GM12878 (cell line): Measurements from ENCODE around the gene NFATC1. TPM values are rescaled to one million over a fixed set of nuclear protein-coding genes. Genes with fewer than 3 reads are reported as not detected.

Experiments
- CHD4 ChIP-seq: fragments of 200-600 bp; sonication (generic); IDR thresholded peaks from 2 replicates; pipeline ENCODE4 v1.6.1; 2016; ENCODE audit warnings: mild to moderate bottlenecking
- EED ChIP-seq: sonication (generic); IDR thresholded peaks from 2 replicates; pipeline ENCODE4 v1.6.1; 2016; ENCODE audit warnings: antibody characterized with exemption, low read depth
- EGR1 ChIP-seq, 2 experiments: IDR thresholded peaks; 1 replicate in 1 of 2; 2 replicates in 1 of 2; pipeline ENCODE4 v1.6.1; 2011 to 2012; ENCODE audit warnings: low read depth in 2 of 2, low read length in 2 of 2, borderline replicate concordance in 1 of 2, mild to moderate bottlenecking in 1 of 2, moderate library complexity in 1 of 2
- ETV6 ChIP-seq, 2 experiments: fragments of 450-650 bp in 1 of 2; IDR thresholded peaks in 1 of 2; conservative IDR thresholded peaks in 1 of 2; 2 replicates each; pipeline ENCODE4 v1.6.1; 2014; ENCODE audit warnings: antibody characterized with exemption in 1 of 2, borderline replicate concordance in 1 of 2, low read depth in 1 of 2, mild to moderate bottlenecking in 1 of 2, moderate library complexity in 1 of 2
- HDAC2 ChIP-seq: fragments of 200-600 bp; sonication (generic); IDR thresholded peaks from 2 replicates; pipeline ENCODE4 v1.6.1; 2017
- IKZF1 ChIP-seq: fragments of 450-650 bp; conservative IDR thresholded peaks from 2 replicates; pipeline ENCODE4 v1.6.1; 2017; ENCODE audit warnings: antibody characterized with exemption, mild to moderate bottlenecking
- IKZF2 ChIP-seq, 2 experiments: fragments of 450-650 bp; IDR thresholded peaks; 2 replicates each; pipeline ENCODE4 v1.6.1; 2017; ENCODE audit warnings: mild to moderate bottlenecking in 2 of 2, moderate library complexity in 2 of 2
- NR2C1 ChIP-seq: fragments of 450-650 bp; IDR thresholded peaks from 2 replicates; pipeline ENCODE4 v1.6.1; 2017; ENCODE audit warnings: antibody characterized with exemption, mild to moderate bottlenecking, moderate library complexity
- NRF1 ChIP-seq: conservative IDR thresholded peaks from 2 replicates; pipeline ENCODE4 v1.6.1; 2011; ENCODE audit warnings: mild to moderate bottlenecking, low read depth, low read length, improper control_type of control experiment
- POLR2A ChIP-seq: IDR thresholded peaks from 2 replicates; pipeline ENCODE4 v1.6.1; 2011; ENCODE audit warnings: low read depth, mild to moderate bottlenecking, low read length
- POU2F2 ChIP-seq: IDR thresholded peaks from 3 replicates; pipeline ENCODE4 v1.6.1; 2011; ENCODE audit warnings: low read depth, mild to moderate bottlenecking, low read length, borderline replicate concordance
- RAD51 ChIP-seq: fragments of 450-650 bp; IDR thresholded peaks from 2 replicates; pipeline ENCODE4 v1.6.1; 2016; ENCODE audit warnings: moderate library complexity, mild to moderate bottlenecking, inconsistent platforms
- SMAD1 ChIP-seq: fragments of 450-650 bp; IDR thresholded peaks from 2 replicates; pipeline ENCODE4 v1.6.1; 2018; ENCODE audit warnings: mild to moderate bottlenecking, low read depth; ENCODE audit not compliant: partially characterized antibody
- YY1 ChIP-seq: IDR thresholded peaks from 2 replicates; pipeline ENCODE4 v1.6.1; 2011; ENCODE audit warnings: low read depth, mild to moderate bottlenecking, low read length
- polyA plus RNA-seq, 11 experiments: library from polyadenylated mRNA; depleted of rRNA in 4 of 11; unstranded in 6 of 11; stranded (reverse) in 5 of 11; fragments of >200 nt; fragmentation: Nextera tagmentation in 4 of 11; fragmentation: Illumina TruSeq in 1 of 11; extraction: Ambion mirVana in 4 of 11; extraction: Trizol in 1 of 11; gene quantifications; 1 replicate in 1 of 11; 2 replicates in 10 of 11; pipeline versions ENCODE4 v1.2.1 to v1.2.3, GENCODE V29; 2011 to 2016; ENCODE audit warnings: inconsistent platforms in 2 of 11, missing spikeins in 2 of 11, low read depth in 1 of 11
- total RNA-seq, 4 experiments: library from RNA; depleted of rRNA in 3 of 4; stranded (reverse); fragments of >200 nt in 3 of 4; fragmentation: Illumina TruSeq in 1 of 4; extraction: Trizol in 1 of 4; gene quantifications; 2 replicates each; pipeline versions ENCODE4 v1.2.1 to v1.2.3, GENCODE V29; 2013 to 2021
- TF ChIP-seq, protein P1 (sequence below): fragments of 450-650 bp; IDR thresholded peaks from 2 replicates; pipeline ENCODE4 v1.6.1; 2016; ENCODE audit warnings: mild to moderate bottlenecking, moderate library complexity, borderline replicate concordance
- TF ChIP-seq, protein P2 (sequence below): IDR thresholded peaks from 2 replicates; pipeline ENCODE4 v1.6.1; 2012; ENCODE audit warnings: improper control_type of control experiment, low read depth, low read length; ENCODE audit not compliant: insufficient replicate concordance
- TF ChIP-seq, protein P3 (sequence below): IDR thresholded peaks from 2 replicates; pipeline ENCODE4 v1.6.1; 2012; ENCODE audit warnings: mild to moderate bottlenecking, low read depth, low read length
- TF ChIP-seq, protein P4 (sequence below): IDR thresholded peaks from 2 replicates; pipeline ENCODE4 v1.6.1; 2011; ENCODE audit warnings: low read depth, mild to moderate bottlenecking, low read length, moderate library complexity, borderline replicate concordance; ENCODE audit errors: extremely low read depth

NFATC1 gene
- total and polyA plus RNA-seq, 10 of the 15 experiments (the other 5 are each of a cell fraction or from before 2014, with no cell fraction given), result 0.84 to 20.8 (median 5.1) TPM

DNA sequence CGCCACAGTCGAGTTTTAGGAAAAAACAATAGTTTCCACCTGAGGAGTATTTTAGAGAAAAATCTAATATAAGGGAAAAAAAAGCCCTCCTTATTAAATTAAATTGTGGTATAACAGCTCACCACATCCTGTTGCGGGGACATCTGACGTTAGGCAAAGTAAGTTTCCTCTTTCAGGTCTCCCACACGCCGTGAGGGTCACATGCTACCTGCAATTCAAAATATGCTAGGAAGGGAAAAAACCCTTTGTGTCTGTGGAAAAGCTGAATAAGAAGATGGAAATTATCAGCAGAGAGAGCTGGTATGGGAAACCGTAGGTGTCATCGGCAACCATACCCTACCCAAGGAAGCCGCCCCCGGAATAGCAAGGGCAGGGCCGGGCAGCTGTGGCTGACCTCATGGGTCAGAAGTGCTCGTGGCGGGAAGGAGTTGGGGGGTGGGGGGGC lies 128.0 kb downstream of the NFATC1 start (continued):
- TF ChIP-seq, protein P1, sequence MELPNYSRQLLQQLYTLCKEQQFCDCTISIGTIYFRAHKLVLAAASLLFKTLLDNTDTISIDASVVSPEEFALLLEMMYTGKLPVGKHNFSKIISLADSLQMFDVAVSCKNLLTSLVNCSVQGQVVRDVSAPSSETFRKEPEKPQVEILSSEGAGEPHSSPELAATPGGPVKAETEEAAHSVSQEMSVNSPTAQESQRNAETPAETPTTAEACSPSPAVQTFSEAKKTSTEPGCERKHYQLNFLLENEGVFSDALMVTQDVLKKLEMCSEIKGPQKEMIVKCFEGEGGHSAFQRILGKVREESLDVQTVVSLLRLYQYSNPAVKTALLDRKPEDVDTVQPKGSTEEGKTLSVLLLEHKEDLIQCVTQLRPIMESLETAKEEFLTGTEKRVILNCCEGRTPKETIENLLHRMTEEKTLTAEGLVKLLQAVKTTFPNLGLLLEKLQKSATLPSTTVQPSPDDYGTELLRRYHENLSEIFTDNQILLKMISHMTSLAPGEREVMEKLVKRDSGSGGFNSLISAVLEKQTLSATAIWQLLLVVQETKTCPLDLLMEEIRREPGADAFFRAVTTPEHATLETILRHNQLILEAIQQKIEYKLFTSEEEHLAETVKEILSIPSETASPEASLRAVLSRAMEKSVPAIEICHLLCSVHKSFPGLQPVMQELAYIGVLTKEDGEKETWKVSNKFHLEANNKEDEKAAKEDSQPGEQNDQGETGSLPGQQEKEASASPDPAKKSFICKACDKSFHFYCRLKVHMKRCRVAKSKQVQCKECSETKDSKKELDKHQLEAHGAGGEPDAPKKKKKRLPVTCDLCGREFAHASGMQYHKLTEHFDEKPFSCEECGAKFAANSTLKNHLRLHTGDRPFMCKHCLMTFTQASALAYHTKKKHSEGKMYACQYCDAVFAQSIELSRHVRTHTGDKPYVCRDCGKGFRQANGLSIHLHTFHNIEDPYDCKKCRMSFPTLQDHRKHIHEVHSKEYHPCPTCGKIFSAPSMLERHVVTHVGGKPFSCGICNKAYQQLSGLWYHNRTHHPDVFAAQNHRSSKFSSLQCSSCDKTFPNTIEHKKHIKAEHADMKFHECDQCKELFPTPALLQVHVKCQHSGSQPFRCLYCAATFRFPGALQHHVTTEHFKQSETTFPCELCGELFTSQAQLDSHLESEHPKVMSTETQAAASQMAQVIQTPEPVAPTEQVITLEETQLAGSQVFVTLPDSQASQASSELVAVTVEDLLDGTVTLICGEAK, result no peak; the same call in 1 of the 2 replicates
- TF ChIP-seq CHD4 (no peak), POU2F2 (no peak), IKZF2 (IDR thresholded peaks at IDR 0.05) (peak; percentile 85 to 89; a peak in 3 of 4 replicates), EED (peak; percentile 81), YY1 (no peak), SMAD1 (no peak), HDAC2 (no peak), RAD51 (peak; percentile 92), ETV6 (conservative IDR thresholded peaks at IDR 0.05 in 1 of 2, IDR thresholded peaks at IDR 0.05 in 1 of 2; ENCODE audit: borderline replicate concordance in 1 of 2, low read depth in 1 of 2) (peak in 1 of 2 experiments; percentile 73; a peak in 2 of 4 replicates), POLR2A (no peak), NRF1 (no peak), IKZF1 (peak; percentile 88), NR2C1 (no peak), EGR1 (IDR thresholded peaks at IDR 0.05; ENCODE audit: borderline replicate concordance in 1 of 2, low read depth in 2 of 2, low read length in 2 of 2) (peak in 1 of 2 experiments; percentile 72; a peak in 2 of 3 replicates)
- TF ChIP-seq, protein P2, sequence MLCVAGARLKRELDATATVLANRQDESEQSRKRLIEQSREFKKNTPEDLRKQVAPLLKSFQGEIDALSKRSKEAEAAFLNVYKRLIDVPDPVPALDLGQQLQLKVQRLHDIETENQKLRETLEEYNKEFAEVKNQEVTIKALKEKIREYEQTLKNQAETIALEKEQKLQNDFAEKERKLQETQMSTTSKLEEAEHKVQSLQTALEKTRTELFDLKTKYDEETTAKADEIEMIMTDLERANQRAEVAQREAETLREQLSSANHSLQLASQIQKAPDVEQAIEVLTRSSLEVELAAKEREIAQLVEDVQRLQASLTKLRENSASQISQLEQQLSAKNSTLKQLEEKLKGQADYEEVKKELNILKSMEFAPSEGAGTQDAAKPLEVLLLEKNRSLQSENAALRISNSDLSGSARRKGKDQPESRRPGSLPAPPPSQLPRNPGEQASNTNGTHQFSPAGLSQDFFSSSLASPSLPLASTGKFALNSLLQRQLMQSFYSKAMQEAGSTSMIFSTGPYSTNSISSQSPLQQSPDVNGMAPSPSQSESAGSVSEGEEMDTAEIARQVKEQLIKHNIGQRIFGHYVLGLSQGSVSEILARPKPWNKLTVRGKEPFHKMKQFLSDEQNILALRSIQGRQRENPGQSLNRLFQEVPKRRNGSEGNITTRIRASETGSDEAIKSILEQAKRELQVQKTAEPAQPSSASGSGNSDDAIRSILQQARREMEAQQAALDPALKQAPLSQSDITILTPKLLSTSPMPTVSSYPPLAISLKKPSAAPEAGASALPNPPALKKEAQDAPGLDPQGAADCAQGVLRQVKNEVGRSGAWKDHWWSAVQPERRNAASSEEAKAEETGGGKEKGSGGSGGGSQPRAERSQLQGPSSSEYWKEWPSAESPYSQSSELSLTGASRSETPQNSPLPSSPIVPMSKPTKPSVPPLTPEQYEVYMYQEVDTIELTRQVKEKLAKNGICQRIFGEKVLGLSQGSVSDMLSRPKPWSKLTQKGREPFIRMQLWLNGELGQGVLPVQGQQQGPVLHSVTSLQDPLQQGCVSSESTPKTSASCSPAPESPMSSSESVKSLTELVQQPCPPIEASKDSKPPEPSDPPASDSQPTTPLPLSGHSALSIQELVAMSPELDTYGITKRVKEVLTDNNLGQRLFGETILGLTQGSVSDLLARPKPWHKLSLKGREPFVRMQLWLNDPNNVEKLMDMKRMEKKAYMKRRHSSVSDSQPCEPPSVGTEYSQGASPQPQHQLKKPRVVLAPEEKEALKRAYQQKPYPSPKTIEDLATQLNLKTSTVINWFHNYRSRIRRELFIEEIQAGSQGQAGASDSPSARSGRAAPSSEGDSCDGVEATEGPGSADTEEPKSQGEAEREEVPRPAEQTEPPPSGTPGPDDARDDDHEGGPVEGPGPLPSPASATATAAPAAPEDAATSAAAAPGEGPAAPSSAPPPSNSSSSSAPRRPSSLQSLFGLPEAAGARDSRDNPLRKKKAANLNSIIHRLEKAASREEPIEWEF, result no peak
- TF ChIP-seq, protein P3, sequence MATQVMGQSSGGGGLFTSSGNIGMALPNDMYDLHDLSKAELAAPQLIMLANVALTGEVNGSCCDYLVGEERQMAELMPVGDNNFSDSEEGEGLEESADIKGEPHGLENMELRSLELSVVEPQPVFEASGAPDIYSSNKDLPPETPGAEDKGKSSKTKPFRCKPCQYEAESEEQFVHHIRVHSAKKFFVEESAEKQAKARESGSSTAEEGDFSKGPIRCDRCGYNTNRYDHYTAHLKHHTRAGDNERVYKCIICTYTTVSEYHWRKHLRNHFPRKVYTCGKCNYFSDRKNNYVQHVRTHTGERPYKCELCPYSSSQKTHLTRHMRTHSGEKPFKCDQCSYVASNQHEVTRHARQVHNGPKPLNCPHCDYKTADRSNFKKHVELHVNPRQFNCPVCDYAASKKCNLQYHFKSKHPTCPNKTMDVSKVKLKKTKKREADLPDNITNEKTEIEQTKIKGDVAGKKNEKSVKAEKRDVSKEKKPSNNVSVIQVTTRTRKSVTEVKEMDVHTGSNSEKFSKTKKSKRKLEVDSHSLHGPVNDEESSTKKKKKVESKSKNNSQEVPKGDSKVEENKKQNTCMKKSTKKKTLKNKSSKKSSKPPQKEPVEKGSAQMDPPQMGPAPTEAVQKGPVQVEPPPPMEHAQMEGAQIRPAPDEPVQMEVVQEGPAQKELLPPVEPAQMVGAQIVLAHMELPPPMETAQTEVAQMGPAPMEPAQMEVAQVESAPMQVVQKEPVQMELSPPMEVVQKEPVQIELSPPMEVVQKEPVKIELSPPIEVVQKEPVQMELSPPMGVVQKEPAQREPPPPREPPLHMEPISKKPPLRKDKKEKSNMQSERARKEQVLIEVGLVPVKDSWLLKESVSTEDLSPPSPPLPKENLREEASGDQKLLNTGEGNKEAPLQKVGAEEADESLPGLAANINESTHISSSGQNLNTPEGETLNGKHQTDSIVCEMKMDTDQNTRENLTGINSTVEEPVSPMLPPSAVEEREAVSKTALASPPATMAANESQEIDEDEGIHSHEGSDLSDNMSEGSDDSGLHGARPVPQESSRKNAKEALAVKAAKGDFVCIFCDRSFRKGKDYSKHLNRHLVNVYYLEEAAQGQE, result no peak
- TF ChIP-seq, protein P4, sequence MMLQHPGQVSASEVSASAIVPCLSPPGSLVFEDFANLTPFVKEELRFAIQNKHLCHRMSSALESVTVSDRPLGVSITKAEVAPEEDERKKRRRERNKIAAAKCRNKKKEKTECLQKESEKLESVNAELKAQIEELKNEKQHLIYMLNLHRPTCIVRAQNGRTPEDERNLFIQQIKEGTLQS, result no peak
